MCF 10A (cell line): ENCODE data around the gene MOXD1. TPM values are rescaled to one million over a fixed set of nuclear protein-coding genes. Genes with fewer than 3 reads are reported as not detected.
"Not testable (repeated sequence)": the region's sequence is repeated elsewhere in the genome, so short reads cannot be mapped to it uniquely, and the experiment has no call there.

Experiments
- BruUV-seq: library from RNA; stranded (reverse); fragments of 400-500 nt; replicated peaks from 2 replicates; lab custom pipeline; 2021; lab: Mats Ljungman, UMichigan
- CTCF ChIA-PET: fragments of 300-600 bp; sonication (Branson Sonifier 250); formaldehyde crosslinking; extraction: SDS; loops from one replicate; lab custom pipeline; 2021; ENCODE audit warnings: antibody characterized with exemption, inconsistent platforms; lab: Yijun Ruan, JAX
- POLR2A ChIA-PET: fragments of 300-600, 350-650 bp; sonication (Branson Sonifier 250); formaldehyde crosslinking; extraction: SDS; loops from one replicate; lab custom pipeline; 2020; ENCODE audit warnings: antibody characterized with exemption, inconsistent platforms; lab: Yijun Ruan, JAX
- DNase-seq: peaks from one replicate; pipeline ENCODE4 v3.0.0-alpha.2; 2018; ENCODE audit not compliant: unreplicated experiment
- H3K27ac Mint-ChIP-seq: one replicate; pipeline ENCODE4 v1.8.0; 2022; ENCODE audit warnings: mild to moderate bottlenecking, low read depth, mixed read lengths; ENCODE audit not compliant: unreplicated experiment
- H3K27me3 Mint-ChIP-seq: one replicate; pipeline ENCODE4 v1.8.0; 2022; ENCODE audit warnings: mixed read lengths; ENCODE audit not compliant: insufficient read depth, unreplicated experiment
- H3K36me3 Mint-ChIP-seq: one replicate; pipeline ENCODE4 v1.8.0; 2022; ENCODE audit warnings: mild to moderate bottlenecking, moderate library complexity, mixed read lengths; ENCODE audit not compliant: insufficient read depth, unreplicated experiment
- H3K4me1 Mint-ChIP-seq: one replicate; pipeline ENCODE4 v1.8.0; 2022; ENCODE audit warnings: mixed read lengths; ENCODE audit not compliant: insufficient read depth, unreplicated experiment
- H3K4me3 Mint-ChIP-seq: one replicate; pipeline ENCODE4 v1.8.0; 2022; ENCODE audit warnings: mild to moderate bottlenecking, moderate library complexity, mixed read lengths; ENCODE audit not compliant: unreplicated experiment
- H3K9me3 Mint-ChIP-seq: one replicate; pipeline ENCODE4 v1.8.0; 2022; ENCODE audit warnings: mixed read lengths; ENCODE audit not compliant: unreplicated experiment
- intact Hi-C: fragments of 100-400 bp; cut with micrococcal nuclease; formaldehyde crosslinking; loops from 2 replicates; pipeline ENCODE4 v1.14.1; 2022
- total RNA-seq: library from RNA; stranded (reverse); gene quantifications from 2 replicates; pipeline ENCODE4 v1.2.3, GENCODE V29; 2022
- TF ChIP-seq, protein P1 (sequence below): fragments of 200-600 bp; IDR thresholded peaks from one replicate; pipeline ENCODE4 v1.8.0; 2022; ENCODE audit warnings: antibody characterized with exemption, mild to moderate bottlenecking; ENCODE audit not compliant: unreplicated experiment

The MOXD1 gene
- total RNA-seq, 1 experiment from 2014 or later = 0.09 TPM

DNA sequence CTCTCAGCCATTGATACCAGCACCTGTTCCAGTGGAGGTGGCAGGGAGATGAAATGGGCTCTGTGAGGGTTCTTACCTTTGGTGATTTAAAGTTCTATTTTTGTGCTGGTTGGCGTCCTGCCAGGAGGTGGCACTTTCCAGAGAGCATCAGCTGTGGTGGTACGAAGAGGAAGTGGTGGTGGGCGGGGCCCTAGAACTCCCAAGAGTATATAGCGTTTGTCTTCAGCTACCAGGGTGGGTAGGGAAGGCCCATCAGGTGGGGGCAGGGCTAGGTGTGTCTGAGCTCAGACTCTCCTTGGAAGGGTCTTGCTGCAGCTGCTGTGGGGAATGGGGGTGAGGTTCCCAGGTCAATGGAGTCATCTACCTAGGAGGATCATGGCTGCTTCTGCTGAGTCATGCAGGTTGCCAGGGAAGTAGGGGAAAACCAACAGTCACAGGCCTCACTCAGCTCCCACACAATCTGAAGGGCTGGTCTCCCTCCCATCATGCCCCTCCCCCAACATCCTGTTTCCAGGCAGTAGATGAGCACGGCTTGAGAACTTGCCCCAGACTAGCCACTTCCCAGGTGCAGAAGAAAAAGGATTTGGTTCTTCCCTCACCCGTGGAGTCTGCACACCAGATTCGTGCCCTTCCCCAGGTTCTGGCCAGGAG is 46.6 kb downstream of the MOXD1 start:
- H3K4me1 Mint-ChIP-seq = peaks cover 6% of the 10 kb centered on the region
- BruUV-seq = no TSS peak
- no peak overlapping the region for H3K4me3 Mint-ChIP-seq
- no peaks in the 10 kb centered on the region for H3K27me3 Mint-ChIP-seq
- no peaks in the 10 kb centered on the region for H3K36me3 Mint-ChIP-seq
- no peaks in the 10 kb centered on the region for H3K9me3 Mint-ChIP-seq
- TF ChIP-seq, protein P1, sequence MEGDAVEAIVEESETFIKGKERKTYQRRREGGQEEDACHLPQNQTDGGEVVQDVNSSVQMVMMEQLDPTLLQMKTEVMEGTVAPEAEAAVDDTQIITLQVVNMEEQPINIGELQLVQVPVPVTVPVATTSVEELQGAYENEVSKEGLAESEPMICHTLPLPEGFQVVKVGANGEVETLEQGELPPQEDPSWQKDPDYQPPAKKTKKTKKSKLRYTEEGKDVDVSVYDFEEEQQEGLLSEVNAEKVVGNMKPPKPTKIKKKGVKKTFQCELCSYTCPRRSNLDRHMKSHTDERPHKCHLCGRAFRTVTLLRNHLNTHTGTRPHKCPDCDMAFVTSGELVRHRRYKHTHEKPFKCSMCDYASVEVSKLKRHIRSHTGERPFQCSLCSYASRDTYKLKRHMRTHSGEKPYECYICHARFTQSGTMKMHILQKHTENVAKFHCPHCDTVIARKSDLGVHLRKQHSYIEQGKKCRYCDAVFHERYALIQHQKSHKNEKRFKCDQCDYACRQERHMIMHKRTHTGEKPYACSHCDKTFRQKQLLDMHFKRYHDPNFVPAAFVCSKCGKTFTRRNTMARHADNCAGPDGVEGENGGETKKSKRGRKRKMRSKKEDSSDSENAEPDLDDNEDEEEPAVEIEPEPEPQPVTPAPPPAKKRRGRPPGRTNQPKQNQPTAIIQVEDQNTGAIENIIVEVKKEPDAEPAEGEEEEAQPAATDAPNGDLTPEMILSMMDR = no peak
- peak; percentile 37 for DNase-seq
- ChIA-PET POLR2A (no interaction called here), CTCF (interaction anchor here (0.6 to 0.9 kb wide), 2 partner anchors 9 to 163 kb away, joined by 3 to 4 read pairs; no protein-coding TSS in a partner anchor)
- H3K27ac Mint-ChIP-seq = no peak overlapping the region
- intact Hi-C loops = no loop called here

DNA sequence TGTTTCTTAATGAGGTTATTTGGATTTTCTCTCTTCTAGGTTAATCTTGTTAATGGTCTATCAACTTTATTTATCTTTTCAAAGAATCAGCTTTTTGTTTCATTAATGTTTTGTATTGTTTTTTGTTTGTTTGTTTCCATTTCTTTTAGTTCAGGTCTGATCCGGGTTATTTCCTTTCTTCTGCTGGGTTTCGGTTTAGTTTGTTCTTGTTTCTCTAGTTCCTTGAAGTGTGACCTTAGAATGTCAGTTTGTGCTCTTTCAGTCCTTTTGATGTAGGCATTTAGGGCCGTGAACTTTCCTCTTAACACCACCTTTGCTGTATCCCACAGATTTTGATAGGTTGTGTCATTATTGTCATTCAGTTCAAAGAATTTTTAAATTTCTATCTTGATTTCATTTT is 49.3 kb downstream of the MOXD1 start:
- intact Hi-C loops, H3K36me3 Mint-ChIP-seq, H3K27me3 Mint-ChIP-seq, H3K4me1 Mint-ChIP-seq, DNase-seq, CTCF ChIA-PET, BruUV-seq, H3K4me3 Mint-ChIP-seq, H3K27ac Mint-ChIP-seq, H3K9me3 Mint-ChIP-seq: not testable (repeated sequence)
- POLR2A ChIA-PET = interaction anchor here (0.6 kb wide), 2 partner anchors 31 to 447 kb away, joined by 3 to 4 read pairs; no protein-coding TSS in a partner anchor

DNA sequence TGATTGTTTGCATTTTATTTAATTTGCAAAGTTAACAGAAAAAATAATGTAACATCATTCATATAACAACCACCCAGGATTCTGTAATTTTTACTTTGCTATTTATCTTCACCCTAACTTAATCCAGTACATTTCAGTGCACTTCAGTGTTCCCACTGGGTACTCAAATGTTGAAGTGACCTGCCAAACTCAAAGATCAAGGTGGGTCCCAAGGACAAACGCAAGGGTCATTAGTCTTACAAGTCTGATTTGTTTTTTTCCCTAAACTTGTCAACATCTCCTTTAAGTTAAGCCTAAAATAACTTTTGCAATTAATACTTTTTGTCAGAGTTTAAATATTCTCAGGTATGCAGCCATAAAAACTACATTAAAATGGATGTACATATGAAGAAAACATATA is 53.0 kb downstream of the MOXD1 start:
- no peak overlapping the region for H3K27ac Mint-ChIP-seq
- CTCF ChIA-PET = no interaction called here
- intact Hi-C loops = no loop called here
- POLR2A ChIA-PET = no interaction called here
- BruUV-seq = no TSS peak
- H3K36me3 Mint-ChIP-seq = no peaks in the 10 kb centered on the region
- no peaks in the 10 kb centered on the region for H3K4me1 Mint-ChIP-seq
- peaks cover 8% of the 10 kb centered on the region for H3K9me3 Mint-ChIP-seq
- H3K4me3 Mint-ChIP-seq = no peak overlapping the region
- DNase-seq = no peak
- TF ChIP-seq, protein P1 = no peak
- no peaks in the 10 kb centered on the region for H3K27me3 Mint-ChIP-seq

DNA sequence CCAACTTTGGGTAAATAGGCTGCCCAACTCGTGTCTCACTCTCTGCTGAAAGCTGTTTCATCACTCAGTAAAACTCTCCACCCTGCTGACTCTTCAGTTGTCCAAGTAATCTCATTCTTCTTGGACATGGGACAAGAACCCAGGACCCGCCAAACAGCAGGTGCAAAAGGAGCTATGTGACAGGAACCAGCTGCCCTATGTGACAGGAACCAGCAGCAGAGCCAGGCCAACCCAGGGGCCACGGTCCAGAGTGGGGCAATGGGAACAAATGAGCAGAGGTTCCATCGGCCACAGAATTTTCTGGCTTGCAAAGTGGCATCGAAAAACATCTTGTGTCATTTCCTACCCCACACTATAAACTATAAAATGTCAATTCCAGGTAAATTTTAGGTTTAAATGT is 56.5 kb downstream of the MOXD1 start:
- DNase-seq = no peak
- CTCF ChIA-PET = interaction anchor here (0.7 to 0.8 kb wide), 2 partner anchors 9 to 17 kb away, joined by 4 read pairs; no protein-coding TSS in a partner anchor
- Mint-ChIP-seq H3K4me1 (no peaks in the 10 kb centered on the region), H3K36me3 (no peaks in the 10 kb centered on the region), H3K27ac (no peak overlapping the region), H3K9me3 (peaks cover 8% of the 10 kb centered on the region), H3K27me3 (no peaks in the 10 kb centered on the region), H3K4me3 (no peak overlapping the region)
- no TSS peak for BruUV-seq
- TF ChIP-seq, protein P1 = no peak
- intact Hi-C loops = no loop called here
- POLR2A ChIA-PET = interaction anchor here (0.7 kb wide), 1 partner anchor 53 kb away, joined by 3 read pairs; no protein-coding TSS in a partner anchor
